GM12875 (cell line): ENCODE measurements around the gene TMEM164.

Source experiments
- H3K4me3 ChIP-seq: one replicate; pipeline ENCODE4 v1.5.1; 2011; ENCODE audit warnings: low read depth, low read length, control low read depth
- TF ChIP-seq, protein P1 (sequence below): IDR thresholded peaks from 2 replicates; pipeline ENCODE4 v1.5.1; 2011; ENCODE audit warnings: low read depth, mild to moderate bottlenecking, control low read depth, inconsistent platforms, low read length, moderate library complexity, borderline replicate concordance; ENCODE audit not compliant: insufficient read depth

The TMEM164 gene

DNA sequence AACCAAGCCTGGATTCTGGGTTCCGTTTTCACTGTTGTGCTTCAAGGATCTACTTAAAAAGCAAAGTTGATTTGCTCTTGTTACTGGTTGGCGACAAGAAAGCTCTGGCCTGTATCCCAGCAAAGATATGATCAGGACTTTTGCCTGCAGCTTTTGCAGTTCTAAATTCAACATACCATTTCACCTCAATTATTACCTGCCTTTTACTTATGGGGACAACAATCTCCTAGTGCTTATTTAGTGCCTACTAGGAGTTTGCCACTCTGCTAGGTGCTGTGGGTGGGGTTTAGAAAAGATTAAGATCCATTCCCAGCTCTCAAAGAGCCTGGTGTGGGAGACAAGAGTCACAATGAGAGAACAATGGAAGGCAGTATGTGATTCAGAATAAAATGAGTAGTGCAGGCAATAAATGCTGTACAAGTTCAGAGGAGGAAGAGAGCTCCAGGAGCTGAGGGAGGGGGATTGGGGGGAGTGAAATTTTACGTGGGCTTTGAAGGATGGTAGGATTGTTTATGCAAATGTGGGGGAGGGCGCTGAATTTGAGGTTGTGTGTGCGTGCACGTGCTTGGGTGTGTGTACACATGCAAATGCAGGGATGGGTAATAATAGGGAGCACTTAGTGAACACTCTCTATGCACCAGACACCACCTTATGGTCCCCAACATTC lies 5.0 kb upstream of the TMEM164 start:
- no peak overlapping the region for H3K4me3 ChIP-seq
- TF ChIP-seq, protein P1, sequence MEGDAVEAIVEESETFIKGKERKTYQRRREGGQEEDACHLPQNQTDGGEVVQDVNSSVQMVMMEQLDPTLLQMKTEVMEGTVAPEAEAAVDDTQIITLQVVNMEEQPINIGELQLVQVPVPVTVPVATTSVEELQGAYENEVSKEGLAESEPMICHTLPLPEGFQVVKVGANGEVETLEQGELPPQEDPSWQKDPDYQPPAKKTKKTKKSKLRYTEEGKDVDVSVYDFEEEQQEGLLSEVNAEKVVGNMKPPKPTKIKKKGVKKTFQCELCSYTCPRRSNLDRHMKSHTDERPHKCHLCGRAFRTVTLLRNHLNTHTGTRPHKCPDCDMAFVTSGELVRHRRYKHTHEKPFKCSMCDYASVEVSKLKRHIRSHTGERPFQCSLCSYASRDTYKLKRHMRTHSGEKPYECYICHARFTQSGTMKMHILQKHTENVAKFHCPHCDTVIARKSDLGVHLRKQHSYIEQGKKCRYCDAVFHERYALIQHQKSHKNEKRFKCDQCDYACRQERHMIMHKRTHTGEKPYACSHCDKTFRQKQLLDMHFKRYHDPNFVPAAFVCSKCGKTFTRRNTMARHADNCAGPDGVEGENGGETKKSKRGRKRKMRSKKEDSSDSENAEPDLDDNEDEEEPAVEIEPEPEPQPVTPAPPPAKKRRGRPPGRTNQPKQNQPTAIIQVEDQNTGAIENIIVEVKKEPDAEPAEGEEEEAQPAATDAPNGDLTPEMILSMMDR, result no peak

DNA sequence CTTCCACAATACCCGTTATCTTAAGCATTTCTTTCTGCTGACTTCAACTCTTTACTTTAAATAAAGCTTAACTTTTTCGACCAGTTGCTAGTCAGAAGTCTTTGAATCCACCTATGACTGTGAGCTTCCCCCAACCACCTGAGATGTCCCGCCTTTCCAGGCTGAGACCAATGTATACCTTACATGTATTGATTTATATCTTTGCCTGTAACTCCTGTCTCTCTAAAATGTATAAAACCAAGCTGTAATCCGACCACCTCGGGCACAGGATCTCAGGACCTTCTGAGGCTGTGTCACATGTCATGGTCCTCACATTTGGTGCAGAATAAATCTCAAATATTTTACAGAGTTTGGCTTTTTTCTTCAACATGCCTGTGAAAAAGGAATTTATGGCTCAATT lies 2.9 kb upstream of the TMEM164 start:
- H3K4me3 ChIP-seq, result no peak overlapping the region
- TF ChIP-seq, protein P1, result no peak

DNA sequence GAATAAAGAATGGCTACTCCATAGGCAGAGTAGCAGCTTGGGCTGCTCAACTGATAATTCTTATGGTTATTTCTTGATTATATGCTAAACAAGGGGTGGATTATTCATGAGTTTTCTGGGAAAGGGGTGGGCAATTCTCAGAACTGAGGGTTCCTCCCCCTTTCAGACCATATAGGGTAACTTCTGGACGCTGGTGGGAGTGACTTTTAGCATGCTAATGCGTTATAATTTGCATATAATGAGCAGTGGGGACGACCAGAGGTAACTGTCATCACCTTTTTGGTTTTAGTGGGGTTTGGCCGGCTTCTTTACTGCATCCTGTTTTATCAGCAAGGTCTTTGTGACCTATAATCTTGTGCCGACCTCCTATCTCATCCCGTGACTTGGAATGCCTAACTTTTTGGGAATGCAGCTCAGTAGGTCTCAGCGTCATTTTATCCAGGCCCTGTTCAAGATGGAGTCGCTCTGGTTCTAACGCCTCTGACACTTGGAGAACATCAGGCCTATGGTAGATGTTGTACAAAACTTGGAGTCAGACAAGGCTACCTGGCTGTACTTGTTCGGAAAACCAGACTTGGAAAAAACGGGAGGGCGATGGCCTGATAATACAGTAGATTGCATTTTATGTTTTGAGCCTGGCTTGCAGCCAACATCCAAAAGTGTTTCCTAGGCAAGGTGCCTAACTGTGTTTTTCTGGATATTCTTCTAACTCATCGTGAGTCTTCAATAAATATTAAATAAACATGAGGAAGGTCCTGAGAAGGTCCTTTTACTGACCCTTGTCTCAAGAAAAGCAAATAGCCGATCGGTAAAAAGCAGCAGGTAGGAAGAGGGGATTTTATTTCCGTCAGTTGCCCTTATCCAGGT lies 1.8 kb upstream of the TMEM164 start:
- H3K4me3 ChIP-seq, result no peak overlapping the region
- TF ChIP-seq, protein P1, result no peak

DNA sequence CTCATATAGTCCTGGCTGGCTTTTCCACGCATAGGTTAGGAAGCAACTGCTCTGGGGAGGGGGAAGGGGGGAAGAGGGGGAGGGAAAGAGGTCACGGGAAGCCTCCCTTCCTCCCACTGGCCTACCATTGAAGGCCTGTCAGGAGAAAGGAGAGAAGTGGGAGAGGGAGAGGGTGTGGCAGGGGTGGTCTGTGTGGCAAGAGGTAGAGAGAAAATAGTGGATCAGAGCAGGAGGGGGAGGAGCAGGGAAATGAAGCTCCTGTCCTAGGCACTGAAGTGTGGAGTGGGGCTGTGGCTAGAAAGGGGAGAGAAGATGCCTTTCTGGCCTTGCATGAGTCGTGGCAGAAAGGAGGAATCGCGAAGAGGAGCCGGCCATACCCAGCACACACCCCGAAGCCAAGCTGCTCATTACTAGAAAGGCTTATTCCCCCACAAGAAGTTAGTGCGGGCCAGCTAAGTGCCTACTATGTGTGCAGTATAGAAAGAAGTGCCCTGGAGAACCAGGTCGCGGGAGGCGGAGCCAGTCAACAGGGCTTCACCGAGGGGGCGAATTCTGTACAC lies 1.1 kb upstream of the TMEM164 start:
- peak overlapping the region; percentile 70 for H3K4me3 ChIP-seq
- TF ChIP-seq, protein P1, result no peak

DNA sequence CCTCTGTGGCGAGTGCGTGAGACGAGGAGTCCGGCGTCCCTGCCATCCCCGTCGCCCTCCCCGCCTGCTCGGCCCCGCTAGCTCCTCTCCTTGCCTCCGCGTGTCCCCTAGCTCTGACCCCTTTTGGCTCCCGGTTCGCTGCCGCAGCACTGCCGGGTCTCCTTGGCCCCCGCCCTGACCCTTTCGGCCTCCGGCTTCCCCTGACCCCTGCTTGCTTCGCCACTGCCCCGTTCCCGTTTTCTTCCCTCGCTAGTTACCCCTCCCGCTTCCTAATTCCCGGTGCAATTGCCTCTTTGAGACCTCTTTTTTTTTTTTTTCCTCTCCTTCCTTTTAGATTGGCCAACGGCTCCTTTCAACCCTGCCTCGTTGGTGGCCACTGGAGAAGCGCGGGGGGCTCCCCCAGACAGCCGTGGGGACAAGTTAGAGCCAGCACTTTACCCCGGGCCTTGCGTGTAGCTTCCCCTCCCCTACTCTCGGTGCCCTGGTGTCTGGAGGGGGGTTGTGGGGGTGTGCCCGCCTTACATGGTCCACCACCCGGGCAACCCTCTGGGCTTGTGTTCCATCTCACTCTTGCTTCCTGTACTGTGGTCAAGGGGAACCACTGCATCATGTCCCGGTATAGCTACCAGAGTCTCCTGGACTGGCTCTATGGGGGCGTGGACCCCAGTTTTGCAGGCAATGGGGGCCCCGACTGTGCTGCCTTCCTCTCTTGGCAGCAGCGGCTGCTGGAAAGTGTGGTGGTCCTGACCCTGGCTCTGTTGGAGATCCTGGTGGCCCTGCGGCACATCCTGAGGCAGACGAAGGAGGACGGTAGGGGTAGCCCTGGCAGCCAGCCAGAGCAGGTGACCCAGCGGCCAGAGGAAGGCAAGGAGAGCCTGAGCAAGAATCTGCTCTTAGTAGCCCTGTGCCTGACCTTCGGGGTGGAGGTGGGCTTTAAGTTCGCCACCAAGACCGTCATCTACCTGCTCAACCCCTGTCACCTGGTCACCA lies 548 bp downstream of the TMEM164 start:
- peak overlapping the region; percentile 70 for H3K4me3 ChIP-seq
- TF ChIP-seq, protein P1, result no peak

DNA sequence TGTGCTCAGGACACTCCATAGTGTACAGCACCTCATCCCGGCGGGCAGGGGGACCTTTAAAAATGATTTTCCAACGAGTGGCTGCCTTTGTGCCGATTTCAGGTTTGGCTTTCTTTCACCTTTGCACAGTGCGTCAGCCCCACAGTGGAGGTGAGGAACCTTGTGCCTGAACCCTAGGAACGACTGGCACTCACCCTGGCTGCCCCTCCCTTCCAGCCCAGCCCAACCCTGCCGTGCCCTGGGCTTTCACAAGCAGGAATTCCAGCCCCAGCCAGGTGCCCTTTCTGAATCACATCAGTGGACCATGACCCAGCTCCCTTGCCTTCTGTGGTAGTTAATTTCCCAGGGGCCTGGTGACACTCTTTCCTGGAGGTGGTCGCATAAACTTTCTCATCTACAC lies 1.3 kb downstream of the TMEM164 start:
- H3K4me3 ChIP-seq, result no peak overlapping the region
- TF ChIP-seq, protein P1, result no peak
